ENCODE data around the gene EVI5.
A peak's percentile ranks its signal among the peaks of the same experiment; 100 is the strongest.
"Not testable (repeated sequence)": the region's sequence is repeated elsewhere in the genome, so short reads cannot be mapped to it uniquely, and the experiment has no call there.

EVI5 gene

GRCh38 chr1:92736395-92736794 is 48.5 kb downstream of the EVI5 start:
- no peaks in the 10 kb centered on the region for H3K79me2 ChIP-seq (ENCODE audit: insufficient read depth, low read length)
- H3K36me3 ChIP-seq (ENCODE audit: insufficient read depth, low read length), result no peaks in the 10 kb centered on the region
- H3K9me3 ChIP-seq (ENCODE audit: insufficient read depth, low read length, severe bottlenecking), result no peaks in the 10 kb centered on the region
- H3K4me3 ChIP-seq (ENCODE audit: low read depth in 1 of 2, low read length in 2 of 2), result no peak overlapping the region
- H2AFZ ChIP-seq (ENCODE audit: low read depth, low read length), result no peak overlapping the region
- H3K4me2 ChIP-seq (ENCODE audit: insufficient read depth, low read length), result no peak overlapping the region
- H3K27me3 ChIP-seq (ENCODE audit: insufficient read depth, low read length, poor library complexity), result peaks cover 15% of the 10 kb centered on the region
- DNase-seq (no peak), ATAC-seq (ENCODE audit: insufficient read depth, low read depth) (peak; percentile 58; the same call in 2 of the 3 replicates)
- H3K27ac ChIP-seq (ENCODE audit: low read length), result no peak overlapping the region
- H3K9ac ChIP-seq (ENCODE audit: low read depth, low read length), result no peak overlapping the region
- H4K20me1 ChIP-seq (ENCODE audit: insufficient read depth, low read length), result no peaks in the 10 kb centered on the region
- no peaks in the 10 kb centered on the region for H3K4me1 ChIP-seq (ENCODE audit: insufficient read depth, low read length)
- TF ChIP-seq CTCF (IDR thresholded peaks at IDR 0.05; ENCODE audit: borderline replicate concordance, extremely low read depth, low read length, poor library complexity, severe bottlenecking) (peak; percentile 49), EZH2 (IDR thresholded peaks at IDR 0.05; ENCODE audit: borderline replicate concordance, low read depth, low read length, severe bottlenecking) (no peak)

- H3K9me3 ChIP-seq (ENCODE audit: insufficient read depth, low read length, severe bottlenecking), result no peaks in the 10 kb centered on the region
- ATAC-seq (ENCODE audit: insufficient read depth, low read depth) (no peak), DNase-seq (no peak)
- H3K9ac ChIP-seq (ENCODE audit: low read depth, low read length), result no peak overlapping the region
- no peaks in the 10 kb centered on the region for H3K36me3 ChIP-seq (ENCODE audit: insufficient read depth, low read length)
- H3K27me3 ChIP-seq (ENCODE audit: insufficient read depth, low read length, poor library complexity), result no peaks in the 10 kb centered on the region
- H3K4me3 ChIP-seq (ENCODE audit: low read depth in 1 of 2, low read length in 2 of 2), result no peak overlapping the region
- H3K4me1 ChIP-seq (ENCODE audit: insufficient read depth, low read length), result no peaks in the 10 kb centered on the region
- no peak overlapping the region for H3K4me2 ChIP-seq (ENCODE audit: insufficient read depth, low read length)
- H4K20me1 ChIP-seq (ENCODE audit: insufficient read depth, low read length), result no peaks in the 10 kb centered on the region
- H2AFZ ChIP-seq (ENCODE audit: low read depth, low read length), result no peak overlapping the region
- no peaks in the 10 kb centered on the region for H3K79me2 ChIP-seq (ENCODE audit: insufficient read depth, low read length)
- no peak overlapping the region for H3K27ac ChIP-seq (ENCODE audit: low read length)
- TF ChIP-seq CTCF (IDR thresholded peaks at IDR 0.05; ENCODE audit: borderline replicate concordance, extremely low read depth, low read length, poor library complexity, severe bottlenecking), result no peak
- no peak for TF ChIP-seq EZH2 (IDR thresholded peaks at IDR 0.05; ENCODE audit: borderline replicate concordance, low read depth, low read length, severe bottlenecking)
Measured at GRCh38 chr1:92730476-92730875, 54.4 kb downstream of the EVI5 start.

GRCh38 chr1:92728697-92729096 is 56.2 kb downstream of the EVI5 start:
- DNase-seq, result no peak
- no peaks in the 10 kb centered on the region for H3K4me1 ChIP-seq (ENCODE audit: insufficient read depth, low read length)

GRCh38 chr1:92723713-92724112 is 61.2 kb downstream of the EVI5 start:
- not testable (repeated sequence) for ATAC-seq (ENCODE audit: insufficient read depth, low read depth); H3K4me2 ChIP-seq (ENCODE audit: insufficient read depth, low read length); H3K9me3 ChIP-seq (ENCODE audit: insufficient read depth, low read length, severe bottlenecking); H3K4me1 ChIP-seq (ENCODE audit: insufficient read depth, low read length); DNase-seq; H3K4me3 ChIP-seq (ENCODE audit: low read depth in 1 of 2, low read length in 2 of 2); H3K27me3 ChIP-seq (ENCODE audit: insufficient read depth, low read length, poor library complexity); H3K79me2 ChIP-seq (ENCODE audit: insufficient read depth, low read length); H3K36me3 ChIP-seq (ENCODE audit: insufficient read depth, low read length); H3K9ac ChIP-seq (ENCODE audit: low read depth, low read length); H2AFZ ChIP-seq (ENCODE audit: low read depth, low read length); H3K27ac ChIP-seq (ENCODE audit: low read length); H4K20me1 ChIP-seq (ENCODE audit: insufficient read depth, low read length)

More at GRCh38 chr1:92728697-92729096, 56.2 kb downstream of the EVI5 start:
- Histone ChIP-seq H3K9ac (ENCODE audit: low read depth, low read length) (no peak overlapping the region), H2AFZ (ENCODE audit: low read depth, low read length) (no peak overlapping the region), H3K36me3 (ENCODE audit: insufficient read depth, low read length) (no peaks in the 10 kb centered on the region), H3K27ac (ENCODE audit: low read length) (no peak overlapping the region), H3K27me3 (ENCODE audit: insufficient read depth, low read length, poor library complexity) (no peaks in the 10 kb centered on the region), H4K20me1 (ENCODE audit: insufficient read depth, low read length) (no peaks in the 10 kb centered on the region), H3K9me3 (ENCODE audit: insufficient read depth, low read length, severe bottlenecking) (no peaks in the 10 kb centered on the region), H3K4me2 (ENCODE audit: insufficient read depth, low read length) (no peak overlapping the region), H3K4me3 (ENCODE audit: low read depth in 1 of 2, low read length in 2 of 2) (no peak overlapping the region), H3K79me2 (ENCODE audit: insufficient read depth, low read length) (no peaks in the 10 kb centered on the region)
- no peak for ATAC-seq (ENCODE audit: insufficient read depth, low read depth)
- no peak for TF ChIP-seq CTCF (IDR thresholded peaks at IDR 0.05; ENCODE audit: borderline replicate concordance, extremely low read depth, low read length, poor library complexity, severe bottlenecking)
- no peak for TF ChIP-seq EZH2 (IDR thresholded peaks at IDR 0.05; ENCODE audit: borderline replicate concordance, low read depth, low read length, severe bottlenecking)

All from DND-41 (cell line).